H1 (cell line): ENCODE measurements around the gene LRRK1. TPM values are rescaled to one million over a fixed set of nuclear protein-coding genes. Genes with fewer than 3 reads are reported as not detected.

Experiments used
- CTCF ChIA-PET: fragments of 300-600 bp; sonication (Branson Sonifier 250); formaldehyde crosslinking; loops from one replicate; lab custom pipeline; 2021; ENCODE audit not compliant: partially characterized antibody; lab: Charles Lee
- POLR2A ChIA-PET: fragments of 300-600 bp; sonication (Branson Sonifier 250); formaldehyde crosslinking; loops from one replicate; lab custom pipeline; 2021; ENCODE audit warnings: inconsistent platforms; ENCODE audit not compliant: partially characterized antibody; lab: Charles Lee
- DNase-seq, 2 experiments: peaks; one replicate each; pipeline versions ENCODE4 v3.0.0 to v3.0.0-alpha.2; 2010 to 2022; ENCODE audit warnings: low spot score in 2 of 2, low read depth in 1 of 2, mixed read lengths in 1 of 2
- FAIRE-seq: peaks from 2 replicates; lab custom pipeline; 2011; peaks lifted over from hg19 to GRCh38; lab: Jason Lieb, UNC
- H2AFZ ChIP-seq: 2 replicates; pipeline ENCODE4 v1.8.1; 2012; ENCODE audit warnings: low read length, inconsistent platforms
- H2AK5ac ChIP-seq: 2 replicates; pipeline ENCODE4 v1.6.1; 2013; ENCODE audit warnings: low read depth, low read length
- H2BK120ac ChIP-seq: replicated peaks from 2 replicates; pipeline ENCODE3; 2013; ENCODE audit warnings: low read depth, low read length, inconsistent platforms
- H2BK12ac ChIP-seq: 2 replicates; pipeline ENCODE4 v1.6.1; 2013; ENCODE audit warnings: low read depth, low read length
- H2BK15ac ChIP-seq: 2 replicates; pipeline ENCODE4 v1.6.1; 2013; ENCODE audit warnings: low read length
- H2BK20ac ChIP-seq: 2 replicates; pipeline ENCODE4 v1.6.1; 2013; ENCODE audit warnings: low read length
- H2BK5ac ChIP-seq: 2 replicates; pipeline ENCODE4 v1.6.1; 2013; ENCODE audit warnings: low read depth, low read length
- H3K14ac ChIP-seq: 2 replicates; pipeline ENCODE4 v1.6.1; 2013; ENCODE audit warnings: inconsistent platforms; ENCODE audit not compliant: insufficient read length
- H3K18ac ChIP-seq: 2 replicates; pipeline ENCODE4 v1.6.1; 2013; ENCODE audit warnings: low read length; ENCODE audit errors: extremely low read depth
- H3K23ac ChIP-seq: 2 replicates; pipeline ENCODE4 v1.6.1; 2013; ENCODE audit warnings: inconsistent platforms; ENCODE audit not compliant: insufficient read length
- H3K23me2 ChIP-seq: 2 replicates; pipeline ENCODE4 v1.6.1; 2013; ENCODE audit warnings: low read depth, low read length
- H3K27ac ChIP-seq: 2 replicates; pipeline ENCODE4 v1.6.1; 2011; ENCODE audit warnings: low read depth, low read length, inconsistent platforms
- H3K27me3 ChIP-seq, 4 experiments: replicated peaks in 1 of 4; 1 replicate in 1 of 4; 2 replicates in 3 of 4; pipeline versions ENCODE4 v1.6.1 to v1.8.1; 2011 to 2013; ENCODE audit warnings: low read length in 3 of 4, mild to moderate bottlenecking in 3 of 4, inconsistent platforms in 2 of 4, mixed read lengths in 2 of 4, moderate library complexity in 1 of 4; ENCODE audit not compliant: control insufficient read depth in 3 of 4, insufficient read depth in 3 of 4; ENCODE audit errors: extremely low read depth in 1 of 4
- H3K36me3 ChIP-seq, 4 experiments: 2 replicates each; pipeline versions ENCODE4 v1.6.1 to v1.8.1; 2011 to 2013; ENCODE audit warnings: mild to moderate bottlenecking in 4 of 4, low read length in 3 of 4, moderate library complexity in 2 of 4, control low read depth in 1 of 4, inconsistent platforms in 1 of 4; ENCODE audit not compliant: insufficient read depth in 4 of 4, control insufficient read depth in 2 of 4
- H3K4ac ChIP-seq: replicated peaks from 2 replicates; pipeline ENCODE3; 2013; ENCODE audit warnings: low read length, low read depth, mixed read lengths, inconsistent platforms; ENCODE audit not compliant: insufficient read length
- H3K4me1 ChIP-seq, 4 experiments: replicated peaks in 1 of 4; 1 replicate in 1 of 4; 2 replicates in 3 of 4; pipeline versions ENCODE4 v1.6.1 to v1.8.1; 2011 to 2013; ENCODE audit warnings: low read length in 3 of 4, inconsistent platforms in 2 of 4, mixed read lengths in 1 of 4; ENCODE audit not compliant: insufficient read depth in 4 of 4, control insufficient read depth in 3 of 4
- H3K4me2 ChIP-seq, 2 experiments: 2 replicates each; pipeline versions ENCODE4 v1.6.1 to v1.8.1; 2011 to 2013; ENCODE audit warnings: low read depth in 2 of 2, low read length in 2 of 2, control low read depth in 1 of 2, inconsistent platforms in 1 of 2, mild to moderate bottlenecking in 1 of 2; ENCODE audit not compliant: insufficient read depth in 1 of 2
- H3K4me3 ChIP-seq, 4 experiments: fragments of 200-600, 300-600 bp in 1 of 4; sonication (generic), shearing (Covaris generic), sonication (Bioruptor Twin) in 1 of 4; 2 replicates each; pipeline versions ENCODE4 v1.5.1 to v1.8.1; 2011 to 2016; ENCODE audit warnings: low read length in 4 of 4, low read depth in 3 of 4, control low read depth in 2 of 4, inconsistent platforms in 2 of 4, mild to moderate bottlenecking in 2 of 4, mixed read lengths in 1 of 4, moderate library complexity in 1 of 4; ENCODE audit not compliant: insufficient read depth in 2 of 4; ENCODE audit errors: extremely low read depth in 1 of 4
- H3K56ac ChIP-seq: replicated peaks from 2 replicates; pipeline ENCODE3; 2013; ENCODE audit warnings: low read depth, mild to moderate bottlenecking, mixed read lengths, low read length, inconsistent platforms; ENCODE audit not compliant: insufficient read length
- H3K79me1 ChIP-seq: 2 replicates; pipeline ENCODE4 v1.6.1; 2013; ENCODE audit warnings: low read depth, low read length, control low read depth
- H3K79me2 ChIP-seq, 2 experiments: 2 replicates each; pipeline versions ENCODE4 v1.6.1 to v1.8.1; 2012 to 2013; ENCODE audit warnings: low read length in 2 of 2, mild to moderate bottlenecking in 2 of 2, inconsistent platforms in 1 of 2; ENCODE audit not compliant: insufficient read depth in 2 of 2, control insufficient read depth in 1 of 2
- H3K9ac ChIP-seq, 4 experiments: replicated peaks in 1 of 4; 1 replicate in 1 of 4; 2 replicates in 3 of 4; pipeline versions ENCODE4 v1.6.1 to v1.8.1; 2011 to 2013; ENCODE audit warnings: low read depth in 3 of 4, low read length in 3 of 4, control low read depth in 2 of 4, mild to moderate bottlenecking in 2 of 4, moderate library complexity in 2 of 4, inconsistent platforms in 1 of 4; ENCODE audit errors: extremely low read depth in 1 of 4
- H3K9me3 ChIP-seq, 2 experiments: 2 replicates each; pipeline versions ENCODE4 v1.6.1 to v1.8.1; 2012 to 2013; ENCODE audit warnings: mild to moderate bottlenecking in 2 of 2, moderate library complexity in 2 of 2, control low read depth in 1 of 2, inconsistent platforms in 1 of 2, low read depth in 1 of 2, low read length in 1 of 2, mixed read lengths in 1 of 2; ENCODE audit not compliant: insufficient read depth in 2 of 2
- H4K20me1 ChIP-seq, 2 experiments: replicated peaks in 1 of 2; 2 replicates each; pipeline versions ENCODE3 to v1.8.1; 2011 to 2013; ENCODE audit warnings: inconsistent platforms in 2 of 2, low read length in 2 of 2, mild to moderate bottlenecking in 1 of 2; ENCODE audit not compliant: insufficient read depth in 2 of 2, control insufficient read depth in 1 of 2
- H4K5ac ChIP-seq: 2 replicates; pipeline ENCODE4 v1.6.1; 2013; ENCODE audit warnings: low read length, low read depth, mixed read lengths, inconsistent platforms; ENCODE audit not compliant: insufficient read length
- H4K8ac ChIP-seq: 2 replicates; pipeline ENCODE4 v1.8.0; 2013; ENCODE audit warnings: mild to moderate bottlenecking, moderate library complexity, low read length, inconsistent platforms; ENCODE audit not compliant: insufficient read depth; ENCODE audit errors: extremely low read depth
- H4K91ac ChIP-seq: replicated peaks from 2 replicates; pipeline ENCODE3; 2013; ENCODE audit warnings: low read length, mixed read lengths, inconsistent platforms; ENCODE audit not compliant: insufficient read length
- NANOG ChIP-seq: IDR thresholded peaks from 2 replicates; pipeline ENCODE4 v1.6.1; 2011; ENCODE audit warnings: low read length, low read depth, mild to moderate bottlenecking, inconsistent platforms; ENCODE audit not compliant: insufficient read depth, poor library complexity, severe bottlenecking
- YY1 ChIP-seq: IDR thresholded peaks from 2 replicates; pipeline ENCODE4 v1.6.1; 2011; ENCODE audit warnings: low read depth, mild to moderate bottlenecking, low read length
- WGBS, 2 experiments: shearing (Covaris generic) in 1 of 2; methylation state at CpG; one replicate each; pipeline versions ENCODE4 v1.1.6 to v1.1.7; 2013 to 2015; ENCODE audit warnings: low lambda C conversion rate in 2 of 2, mixed read lengths in 2 of 2, inconsistent platforms in 1 of 2, low coverage in 1 of 2, missing lambda C conversion rate in 1 of 2; ENCODE audit not compliant: insufficient replicate concordance in 2 of 2, insufficient coverage in 1 of 2, insufficient read length in 1 of 2; ENCODE audit errors: extremely low coverage in 1 of 2, missing lambda C conversion rate in 1 of 2; 5-methylcytosine and 5-hydroxymethylcytosine counted together
- polyA plus RNA-seq, 7 experiments: library from polyadenylated mRNA; depleted of rRNA in 3 of 7; stranded (reverse) in 5 of 7; unstranded in 2 of 7; fragments of >200 nt in 5 of 7; fragments of 200-250 nt in 2 of 7; gene quantifications; 1 replicate in 5 of 7; 2 replicates in 1 of 7; 4 replicates in 1 of 7; pipeline versions ENCODE4 v1.2.1 to v1.2.3, GENCODE V29; 2011 to 2013; ENCODE audit warnings: missing spikeins in 2 of 7, mixed read lengths in 2 of 7
- total RNA-seq: library from RNA; stranded (reverse); fragmentation: NEBNext Ultra II Directional; extraction: Animal tissue kit (Norgen Biotek cat#: 25700); gene quantifications from 2 replicates; pipeline ENCODE4 v1.2.1, GENCODE V29; 2021

Gene LRRK1
- total and polyA plus RNA-seq, 2 of the 8 experiments (the other 6 are each of a cell fraction or from before 2014, with no cell fraction given), result 1.2 to 3.6 TPM

GRCh38 chr15:101038327-101039003 lies 119.3 kb downstream of the LRRK1 start:
- H4K8ac ChIP-seq, result no peak overlapping the region; the same call in 1 of the 2 replicates
- peak overlapping the region; percentile 73; the same call in 1 of the 2 replicates for H2AFZ ChIP-seq
- H3K23me2 ChIP-seq, result no peaks in the 10 kb centered on the region
- H3K36me3 ChIP-seq, result no peaks in the 10 kb centered on the region
- H2BK15ac ChIP-seq, result peak overlapping the region; percentile 46; the same call in 1 of the 2 replicates
- H2BK12ac ChIP-seq, result no peak overlapping the region
- H3K79me2 ChIP-seq, result no peaks in the 10 kb centered on the region
- H3K4me2 ChIP-seq, result no peak overlapping the region
- H2BK120ac ChIP-seq, result no peak overlapping the region
- H3K23ac ChIP-seq, result no peak overlapping the region
- TF ChIP-seq YY1, result peak; percentile 71
- TF ChIP-seq NANOG, result no peak
- H3K9me3 ChIP-seq, result no peaks in the 10 kb centered on the region; a peak in 1 of 4 replicates
- H3K4me1 ChIP-seq, result no peaks in the 10 kb centered on the region
- no peaks in the 10 kb centered on the region for H3K79me1 ChIP-seq
- H4K5ac ChIP-seq, result no peak overlapping the region
- no peaks in the 10 kb centered on the region for H3K27me3 ChIP-seq
- POLR2A ChIA-PET, result no interaction called here
- WGBS, 2 experiments, result 92% methylated on average over 6 of the region's 6 CpGs; no CpG with 5 or more reads in 1 of the 2 experiments
- no peak overlapping the region for H4K91ac ChIP-seq
- H3K27ac ChIP-seq, result no peak overlapping the region
- no peak overlapping the region for H2AK5ac ChIP-seq
- DNase-seq, result no peak
- H4K20me1 ChIP-seq, result no peaks in the 10 kb centered on the region
- H3K18ac ChIP-seq, result no peak overlapping the region
- H3K56ac ChIP-seq, result no peak overlapping the region
- no peak overlapping the region for H3K4ac ChIP-seq
- H2BK5ac ChIP-seq, result no peak overlapping the region
- H2BK20ac ChIP-seq, result 0 out of 2 replicates have a peak overlapping the region, but pooled peaks have one; percentile 86
- no peak overlapping the region for H3K9ac ChIP-seq
- no peak for FAIRE-seq
- no peak overlapping the region for H3K14ac ChIP-seq
- CTCF ChIA-PET, result interaction anchor here (1.0 kb wide), 2 partner anchors 23 to 72 kb away, joined by 3 to 4 read pairs; no protein-coding TSS in a partner anchor
- no peak overlapping the region for H3K4me3 ChIP-seq
